Measurements from ENCODE around the gene PRRX2.

GRCh38 chr9:129756191-129756590, 90.7 kb downstream of the PRRX2 start:
- TF ChIP-seq CTCF (conservative IDR thresholded peaks at IDR 0.05 in 1 of 2, IDR thresholded peaks at IDR 0.05 in 1 of 2; ENCODE audit: extremely low read depth in 1 of 2, insufficient read depth in 1 of 2, low read depth in 1 of 2, low read length in 2 of 2) (no peak), EZH2 (IDR thresholded peaks at IDR 0.05; ENCODE audit: borderline replicate concordance, low read length) (no peak)

Data from mammary epithelial cell (primary cell).